HepG2 (cell line): ENCODE results near the gene ADIPOR2. TPM values are rescaled to one million over a fixed set of nuclear protein-coding genes. Genes with fewer than 3 reads are reported as not detected.

Source experiments
- ARID4A ChIP-seq: sonication (generic); formaldehyde crosslinking; IDR thresholded peaks from 2 replicates; pipeline ENCODE4 v1.5.0; 2020; ENCODE audit warnings: mild to moderate bottlenecking, missing genetic modification reagents, borderline replicate concordance
- CEBPZ ChIP-seq: IDR thresholded peaks from 2 replicates; pipeline ENCODE4 v1.6.1; 2012; ENCODE audit warnings: low read length, improper control_type of control experiment
- DPF2 ChIP-seq: sonication (generic); formaldehyde crosslinking; IDR thresholded peaks from 2 replicates; pipeline ENCODE4 v1.4.0; 2020; ENCODE audit warnings: mild to moderate bottlenecking, low read depth, missing genetic modification reagents, borderline replicate concordance
- GZF1 ChIP-seq: sonication (generic); formaldehyde crosslinking; IDR thresholded peaks from 2 replicates; pipeline ENCODE4 v1.5.1; 2020; ENCODE audit warnings: mild to moderate bottlenecking, missing genetic modification reagents
- KLF11 ChIP-seq: IDR thresholded peaks from 2 replicates; pipeline ENCODE4 v1.6.1; 2016; ENCODE audit warnings: missing compliant biosample characterization
- NCOR1 ChIP-seq: fragments of 200-600 bp; sonication (generic); IDR thresholded peaks from 2 replicates; pipeline ENCODE4 v1.7.0; 2017; ENCODE audit warnings: antibody characterized with exemption, low read length, borderline replicate concordance
- PRDM4 ChIP-seq: sonication (generic); formaldehyde crosslinking; IDR thresholded peaks from 2 replicates; pipeline ENCODE4 v1.9.0; 2021; ENCODE audit warnings: missing genetic modification reagents, borderline replicate concordance
- PRMT3 ChIP-seq: sonication (generic); formaldehyde crosslinking; IDR thresholded peaks from 2 replicates; pipeline ENCODE4 v1.8.1; 2022; ENCODE audit warnings: low read depth, mild to moderate bottlenecking, moderate library complexity, missing genetic modification reagents, borderline replicate concordance
- SMC3 ChIP-seq: IDR thresholded peaks from 2 replicates; pipeline ENCODE4 v1.6.1; 2011; ENCODE audit warnings: low read length, improper control_type of control experiment
- ZMYM4 ChIP-seq: sonication (generic); formaldehyde crosslinking; IDR thresholded peaks from 2 replicates; pipeline ENCODE4 v1.8.1; 2023; ENCODE audit warnings: mild to moderate bottlenecking, missing genetic modification reagents
- ZNF10 ChIP-seq: sonication (generic); formaldehyde crosslinking; IDR thresholded peaks from 2 replicates; pipeline ENCODE4 v1.4.0; 2020; ENCODE audit warnings: mild to moderate bottlenecking, low read depth, missing genetic modification reagents, borderline replicate concordance
- ZNF432 ChIP-seq: sonication (generic); formaldehyde crosslinking; IDR thresholded peaks from 2 replicates; pipeline ENCODE4 v1.5.0; 2020; ENCODE audit warnings: missing genetic modification reagents, mild to moderate bottlenecking, borderline replicate concordance
- ZNF598 ChIP-seq: sonication (generic); formaldehyde crosslinking; IDR thresholded peaks from 2 replicates; pipeline ENCODE4 v1.5.1; 2020; ENCODE audit warnings: mild to moderate bottlenecking, missing genetic modification reagents, borderline replicate concordance
- ZNF782 ChIP-seq: sonication (generic); formaldehyde crosslinking; IDR thresholded peaks from 2 replicates; pipeline ENCODE4 v1.4.0; 2020; ENCODE audit warnings: missing genetic modification reagents, mild to moderate bottlenecking, borderline replicate concordance
- ZSCAN22 ChIP-seq: sonication (generic); formaldehyde crosslinking; IDR thresholded peaks from 2 replicates; pipeline ENCODE4 v1.4.0; 2020; ENCODE audit warnings: mild to moderate bottlenecking, missing genetic modification reagents
- ZXDC ChIP-seq: sonication (generic); formaldehyde crosslinking; IDR thresholded peaks from 2 replicates; pipeline ENCODE4 v1.5.0; 2020; ENCODE audit warnings: mild to moderate bottlenecking, missing genetic modification reagents
- polyA plus RNA-seq, 8 experiments: library from polyadenylated mRNA; depleted of rRNA in 3 of 8; stranded (reverse) in 7 of 8; unstranded in 1 of 8; fragments of >200 nt; fragmentation: Illumina TruSeq in 4 of 8; extraction: Trizol in 4 of 8; gene quantifications; 2 replicates each; pipeline versions ENCODE4 v1.2.1 to v1.2.3, GENCODE V29; 2011 to 2016; ENCODE audit warnings: low read depth in 4 of 8, missing spikeins in 1 of 8, mixed read lengths in 1 of 8; ENCODE audit not compliant: insufficient read depth in 1 of 8
- total RNA-seq, 5 experiments: library from RNA; depleted of rRNA; stranded (reverse); fragments of >200 nt; fragmentation: Illumina TruSeq; extraction: Trizol; gene quantifications; 2 replicates each; pipeline ENCODE4 v1.2.3, GENCODE V29; 2016; ENCODE audit warnings: low read depth in 1 of 5

The ADIPOR2 gene
- total and polyA plus RNA-seq, 2 of the 13 experiments (the other 11 are each of a cell fraction or from before 2014, with no cell fraction given), result 35.2 to 52.2 TPM

- TF ChIP-seq ZXDC (CRISPR knock-in tag) (no peak), GZF1 (CRISPR knock-in tag) (no peak), PRMT3 (CRISPR knock-in tag) (no peak), ZNF10 (no peak), ZNF432 (CRISPR knock-in tag) (no peak), ZNF782 (CRISPR knock-in tag) (no peak), DPF2 (0 out of 2 replicates have a peak, but pooled peaks have one; percentile 37), ARID4A (CRISPR knock-in tag) (no peak), KLF11 (CRISPR knock-in tag) (no peak), PRDM4 (CRISPR knock-in tag) (no peak), SMC3 (no peak), CEBPZ (no peak), ZMYM4 (CRISPR knock-in tag) (no peak), ZSCAN22 (no peak), NCOR1 (peak; percentile 61; the same call in 1 of the 2 replicates), ZNF598 (CRISPR knock-in tag) (no peak)
These were observed 134.7 kb downstream of the ADIPOR2 start (continued) for GRCh38 chr12:1825382-1826102.
